CD4-positive, alpha-beta T cell treated with Interleukin-15 for 1 hour (primary cell): ENCODE results near the gene PRKCB.
"Not testable (repeated sequence)": the region's sequence is repeated elsewhere in the genome, so short reads cannot be mapped to it uniquely, and the experiment has no call there.

Experiments
- DNase-seq: peaks from one replicate; pipeline ENCODE4 v3.0.0-alpha.2; 2020

The PRKCB gene

GRCh38 chr16:23905027-23905426 lies 69.2 kb downstream of the PRKCB start:
- DNase-seq: no peak

- no peak for DNase-seq
Measured at GRCh38 chr16:23907457-23907902, 71.7 kb downstream of the PRKCB start.

GRCh38 chr16:23907903-23908302 lies 72.1 kb downstream of the PRKCB start:
- DNase-seq: no peak

GRCh38 chr16:23908790-23909189 lies 73.0 kb downstream of the PRKCB start:
- DNase-seq: no peak

- DNase-seq: no peak
Measured at GRCh38 chr16:23909792-23910418, 74.1 kb downstream of the PRKCB start.

- DNase-seq: no peak
Measured at GRCh38 chr16:23914946-23915530, 79.3 kb downstream of the PRKCB start.

GRCh38 chr16:23916552-23916951 lies 80.8 kb downstream of the PRKCB start:
- not testable (repeated sequence) for DNase-seq

- DNase-seq: no peak
Measured at GRCh38 chr16:23917621-23918020, 81.8 kb downstream of the PRKCB start.

- no peak for DNase-seq
Measured at GRCh38 chr16:23920446-23920845, 84.7 kb downstream of the PRKCB start.

GRCh38 chr16:23920899-23921298 lies 85.1 kb downstream of the PRKCB start:
- DNase-seq: no peak

- no peak for DNase-seq
Measured at GRCh38 chr16:23922406-23922805, 86.6 kb downstream of the PRKCB start.

- peak; percentile 38 for DNase-seq
Measured at GRCh38 chr16:23924128-23924527, 88.3 kb downstream of the PRKCB start.

- no peak for DNase-seq
Measured at GRCh38 chr16:23927796-23928195, 92.0 kb downstream of the PRKCB start.

GRCh38 chr16:23929237-23929636 lies 93.5 kb downstream of the PRKCB start:
- no peak for DNase-seq

GRCh38 chr16:23929856-23930255 lies 94.1 kb downstream of the PRKCB start:
- no peak for DNase-seq

GRCh38 chr16:23930791-23931190 lies 95.0 kb downstream of the PRKCB start:
- DNase-seq: no peak

- no peak for DNase-seq
Measured at GRCh38 chr16:23931199-23931598, 95.4 kb downstream of the PRKCB start.

GRCh38 chr16:23933650-23934049 lies 97.9 kb downstream of the PRKCB start:
- not testable (repeated sequence) for DNase-seq

- DNase-seq: no peak
Measured at GRCh38 chr16:23934610-23935236, 98.9 kb downstream of the PRKCB start.

- DNase-seq: no peak
Measured at GRCh38 chr16:23940111-23940510, 104.3 kb downstream of the PRKCB start.

GRCh38 chr16:23941025-23941424 lies 105.2 kb downstream of the PRKCB start:
- no peak for DNase-seq

- DNase-seq: no peak
Measured at GRCh38 chr16:23941963-23942564, 106.3 kb downstream of the PRKCB start.

- no peak for DNase-seq
Measured at GRCh38 chr16:23943604-23944003, 107.8 kb downstream of the PRKCB start.

GRCh38 chr16:23944381-23944780 lies 108.6 kb downstream of the PRKCB start:
- DNase-seq: no peak
